Stimulated activated CD4-positive, alpha-beta T cell treated with anti-CD3 and anti-CD28 coated beads, Interleukin-15, amount 100 ng/mL, for 48 hours (primary cell): Measurements from ENCODE around the gene GRIP1.

Source experiments
- DNase-seq, 2 donors: peaks; one replicate each; pipeline ENCODE4 v3.0.0-alpha.2; 2020; ENCODE audit warnings: low read depth in 2 of 2

Gene GRIP1

DNA sequence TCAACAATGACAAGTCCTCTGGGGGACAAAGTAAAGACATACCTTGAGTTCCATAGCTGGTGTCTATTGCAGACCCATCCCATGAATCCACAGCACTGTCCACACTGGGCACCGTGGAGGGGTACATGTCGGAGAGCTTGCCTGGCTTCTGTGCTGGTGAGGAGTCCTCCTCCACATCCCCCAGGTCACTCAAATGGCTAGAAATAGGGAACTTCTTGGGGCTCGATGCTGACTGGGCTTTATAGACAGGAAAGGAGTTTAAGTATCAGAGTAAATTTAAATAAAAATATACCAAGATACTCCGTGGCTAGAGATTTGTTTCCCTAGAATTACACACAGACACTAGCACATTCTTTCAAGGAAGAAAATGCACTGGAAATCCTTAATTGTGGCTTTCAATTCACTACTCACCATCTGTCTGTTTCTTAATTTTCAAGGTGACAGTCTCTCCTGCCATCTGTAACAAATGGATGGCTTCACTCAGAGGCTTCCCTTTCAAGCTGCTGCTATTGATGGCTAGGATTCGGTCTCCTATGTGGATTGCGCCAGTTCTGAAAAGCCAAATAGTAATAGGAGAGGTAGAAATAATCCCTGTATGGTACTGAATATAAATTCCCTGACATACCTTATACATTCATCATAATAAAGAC lies 286.5 kb downstream of the GRIP1 start:
- DNase-seq: no peak

GRCh38 chr12:66388517-66388916 lies 290.4 kb downstream of the GRIP1 start:
- DNase-seq: no peak

GRCh38 chr12:66387117-66387516 lies 291.8 kb downstream of the GRIP1 start:
- DNase-seq: no peak

- DNase-seq: no peak
Observed at GRCh38 chr12:66380769-66381535, 297.9 kb downstream of the GRIP1 start.

DNA sequence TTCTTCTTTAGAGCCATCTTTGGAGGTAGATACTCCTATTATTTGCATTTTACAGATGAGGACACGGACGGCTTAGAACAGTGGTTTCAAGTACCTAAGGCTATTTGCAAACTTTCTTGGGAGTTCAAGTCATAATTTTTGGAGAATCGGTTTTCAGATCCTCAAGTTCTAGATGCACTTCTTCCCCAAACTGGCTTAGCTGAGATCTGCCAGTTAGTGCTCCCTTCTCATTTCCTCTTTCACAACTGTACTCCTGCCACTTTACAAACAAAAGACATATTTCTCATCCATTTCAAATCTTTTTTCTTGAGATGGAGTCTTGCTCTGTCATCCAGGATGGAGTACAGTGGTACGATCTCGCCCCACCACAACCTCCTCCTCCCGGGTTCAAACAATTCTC lies 299.3 kb downstream of the GRIP1 start:
- DNase-seq: no peak

DNA sequence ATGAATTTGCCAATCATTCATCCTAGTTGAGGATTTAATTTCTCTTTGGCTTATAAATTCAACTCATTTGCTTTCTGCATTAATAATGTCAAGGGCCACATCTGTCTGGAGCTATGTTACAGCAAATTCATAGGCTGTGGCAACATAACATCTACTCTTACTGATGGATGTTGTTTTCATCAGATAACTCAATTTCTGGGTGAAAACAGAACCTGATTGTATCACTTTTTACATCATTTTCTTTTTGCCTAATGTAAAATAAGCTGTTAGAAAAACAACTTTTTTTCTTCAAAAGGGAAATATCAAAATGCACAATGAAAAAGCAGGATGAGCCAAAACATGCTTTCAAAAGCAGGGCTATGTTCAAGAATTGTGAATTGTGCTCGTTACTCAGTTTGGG lies 303.3 kb downstream of the GRIP1 start:
- DNase-seq: no peak

DNA sequence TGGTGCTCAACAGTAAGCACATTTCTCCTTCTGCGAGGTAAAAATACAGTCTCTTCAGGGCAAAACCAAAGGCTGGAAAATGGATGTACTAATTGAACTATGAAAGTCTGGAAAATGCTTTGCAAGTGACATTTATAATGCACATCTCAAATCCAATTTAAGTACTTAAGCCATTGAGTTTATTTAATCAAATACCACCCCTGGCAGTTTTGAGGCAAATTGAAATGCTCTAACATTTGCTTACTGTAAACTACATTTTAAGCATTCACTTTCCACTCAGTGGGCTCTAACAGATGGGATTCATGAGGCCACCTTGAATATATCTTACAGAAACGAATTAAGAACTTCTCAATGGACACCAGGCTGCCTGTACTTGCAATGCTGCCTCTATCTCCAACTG lies 306.9 kb downstream of the GRIP1 start:
- no peak for DNase-seq

DNA sequence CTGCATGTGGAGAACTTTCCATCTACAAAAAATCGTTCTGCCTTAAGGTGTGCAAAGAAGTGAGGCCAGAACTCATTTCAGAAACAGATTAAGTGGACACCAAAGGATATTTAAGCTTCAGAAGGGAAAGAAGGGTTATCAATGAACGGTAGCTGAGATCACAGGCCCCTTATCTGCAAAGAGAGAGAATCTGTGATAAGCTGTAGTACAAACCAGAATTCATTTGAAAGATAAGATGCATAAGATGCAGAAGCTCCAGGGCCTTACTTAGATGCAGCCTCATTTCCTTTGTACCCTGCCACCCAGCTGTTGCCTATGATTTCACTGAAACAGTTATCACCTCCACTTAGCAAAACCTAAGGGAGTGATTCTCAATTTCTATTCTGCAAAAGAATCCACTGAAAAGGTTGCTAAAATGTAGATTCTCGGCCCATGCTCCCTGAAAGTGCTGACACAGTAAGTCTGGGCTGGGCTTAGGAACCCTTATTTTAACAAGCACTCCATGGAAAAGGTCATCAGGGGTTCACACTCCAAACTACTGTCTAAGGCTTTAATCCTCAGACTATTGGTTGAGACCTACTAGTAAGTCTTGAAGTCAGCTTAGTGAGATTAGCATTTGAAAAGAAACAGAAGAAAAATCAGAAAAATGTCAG lies 311.7 kb downstream of the GRIP1 start:
- DNase-seq: no peak

DNA sequence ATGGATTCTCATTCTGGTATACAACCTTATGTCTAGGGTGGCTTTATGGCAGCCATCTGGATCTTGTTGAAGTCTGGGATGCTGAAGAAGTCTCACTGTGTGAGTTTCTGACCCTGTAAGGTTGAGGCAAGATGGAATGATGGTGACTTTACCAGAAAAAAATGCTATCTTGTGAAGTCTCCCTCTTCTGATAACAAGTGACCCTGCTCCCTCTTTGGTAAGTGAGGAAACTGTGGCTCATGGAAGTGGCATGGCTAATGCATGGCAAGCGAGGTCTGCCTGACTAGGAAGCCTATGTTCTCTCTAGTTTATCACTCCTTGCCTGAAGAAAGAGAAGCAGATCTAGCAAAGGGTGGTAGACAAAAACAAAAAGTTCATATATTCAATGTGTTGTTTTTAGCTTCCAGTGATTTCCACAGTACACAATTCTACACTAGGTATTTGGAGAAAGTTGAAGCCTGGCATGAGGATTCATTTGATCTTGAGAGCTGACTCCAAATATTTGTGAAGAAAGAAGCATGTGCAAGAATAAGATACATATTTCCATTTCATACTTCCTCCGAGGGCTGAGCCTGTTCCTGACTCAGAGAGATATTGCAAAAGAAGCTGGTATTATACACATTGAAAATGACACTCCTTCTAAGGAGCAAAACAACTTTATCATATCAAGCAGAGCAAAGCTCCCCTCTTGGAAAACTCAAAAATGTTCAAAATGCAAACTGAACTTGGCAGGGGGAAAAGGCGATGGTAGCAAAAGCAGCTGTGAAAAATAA lies 313.0 kb downstream of the GRIP1 start:
- DNase-seq: no peak

- DNase-seq: no peak
Observed at GRCh38 chr12:66361703-66362102, 317.2 kb downstream of the GRIP1 start.

DNA sequence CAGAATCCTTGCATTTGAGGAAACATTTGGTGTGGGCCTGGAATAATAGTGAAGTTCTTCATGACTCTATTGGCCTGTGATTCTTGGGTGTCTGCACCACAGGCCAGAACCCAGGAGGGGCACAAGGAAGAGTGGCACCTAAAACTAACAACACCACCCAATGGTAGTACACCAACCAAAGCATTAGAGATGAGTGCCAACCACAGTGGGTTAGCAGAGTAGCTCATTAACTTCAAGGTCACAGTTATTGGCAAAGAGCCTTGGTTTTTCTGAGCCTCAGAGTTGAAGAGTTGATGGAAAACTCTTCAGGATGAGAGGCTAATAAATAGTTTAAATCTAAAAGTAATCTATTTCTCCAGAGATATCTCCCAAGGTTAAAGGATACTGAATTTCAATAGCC lies 319.6 kb downstream of the GRIP1 start:
- no peak for DNase-seq

DNA sequence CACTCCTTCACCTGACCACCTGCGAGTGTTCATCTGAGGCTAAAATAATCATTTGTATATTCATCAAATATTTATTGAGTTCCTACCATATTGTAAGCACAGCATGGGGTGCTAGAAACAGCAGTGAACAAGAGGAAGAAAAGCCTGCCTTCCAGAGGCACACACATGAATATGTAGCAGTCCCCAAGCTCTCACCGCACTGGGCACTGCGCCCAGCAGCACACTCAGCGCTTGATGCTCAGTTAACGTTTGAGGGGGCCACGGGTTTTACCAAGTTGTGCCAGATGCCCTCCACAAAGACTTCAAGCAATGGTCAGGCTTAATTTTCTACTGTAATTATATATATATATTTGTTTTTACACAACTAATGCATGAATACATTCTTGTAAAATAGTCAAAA lies 324.6 kb downstream of the GRIP1 start:
- no peak for DNase-seq

DNA sequence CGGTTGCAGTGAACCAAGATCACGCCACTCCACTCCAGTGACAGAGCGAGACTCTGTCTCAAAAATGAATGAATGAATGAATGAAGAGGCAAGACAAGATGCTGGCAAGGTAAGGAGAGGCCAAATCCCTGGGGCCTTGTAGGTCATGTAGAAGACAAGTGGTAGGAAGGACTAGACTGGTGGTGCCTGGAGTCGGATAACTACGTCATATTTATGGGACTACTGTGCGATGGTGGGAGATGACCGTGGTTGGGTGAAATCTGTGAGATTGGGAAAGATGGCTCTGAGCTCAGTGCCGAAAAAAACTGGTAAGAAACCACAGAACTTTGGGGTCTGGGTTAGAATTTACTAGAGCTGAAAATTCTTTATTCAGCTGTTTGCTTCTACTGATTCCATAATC lies 326.0 kb downstream of the GRIP1 start:
- DNase-seq: no peak

DNA sequence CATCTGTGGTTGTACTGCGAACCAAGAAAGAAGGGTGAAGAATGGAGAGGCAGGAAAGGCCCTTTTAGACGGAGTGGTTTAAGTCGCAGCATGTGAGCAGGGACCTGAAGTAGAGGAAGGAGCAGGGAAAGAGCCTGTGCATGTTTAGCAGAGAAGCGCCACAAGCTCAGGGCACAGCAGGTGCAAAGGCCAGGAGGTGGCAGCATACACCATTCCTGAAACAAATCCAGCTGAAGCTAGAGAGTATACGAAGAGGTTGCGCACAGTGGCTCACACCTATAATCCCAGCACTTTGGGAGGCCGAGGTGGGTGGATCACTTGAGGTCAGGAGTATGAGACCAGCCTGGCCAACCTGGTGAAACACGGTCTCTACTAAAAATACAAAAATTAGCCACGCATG lies 326.7 kb downstream of the GRIP1 start:
- no peak for DNase-seq

DNA sequence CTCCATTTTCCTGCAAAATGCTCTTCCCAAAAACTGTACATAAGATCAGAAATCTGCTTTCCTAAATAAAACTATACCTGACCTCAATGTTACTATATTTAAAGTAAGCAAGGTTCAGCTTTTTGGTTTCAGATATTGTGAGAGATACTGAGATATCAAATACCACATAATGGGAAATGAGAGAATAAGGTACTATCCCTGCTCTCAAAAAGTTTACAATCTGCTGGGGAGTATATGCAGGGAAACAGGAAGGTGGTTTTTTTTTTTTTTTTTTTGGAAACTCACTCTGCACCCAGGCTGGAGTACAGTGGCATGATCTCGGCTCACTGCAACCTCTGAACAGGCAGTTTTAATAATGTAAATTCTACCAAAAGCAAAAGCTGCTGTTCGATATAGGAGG lies 327.6 kb downstream of the GRIP1 start:
- DNase-seq: no peak

GRCh38 chr12:66345956-66346355 lies 332.9 kb downstream of the GRIP1 start:
- no peak for DNase-seq

GRCh38 chr12:66345212-66345611 lies 333.7 kb downstream of the GRIP1 start:
- DNase-seq: no peak

- DNase-seq: no peak
Observed at GRCh38 chr12:66341126-66341525, 337.8 kb downstream of the GRIP1 start.

DNA sequence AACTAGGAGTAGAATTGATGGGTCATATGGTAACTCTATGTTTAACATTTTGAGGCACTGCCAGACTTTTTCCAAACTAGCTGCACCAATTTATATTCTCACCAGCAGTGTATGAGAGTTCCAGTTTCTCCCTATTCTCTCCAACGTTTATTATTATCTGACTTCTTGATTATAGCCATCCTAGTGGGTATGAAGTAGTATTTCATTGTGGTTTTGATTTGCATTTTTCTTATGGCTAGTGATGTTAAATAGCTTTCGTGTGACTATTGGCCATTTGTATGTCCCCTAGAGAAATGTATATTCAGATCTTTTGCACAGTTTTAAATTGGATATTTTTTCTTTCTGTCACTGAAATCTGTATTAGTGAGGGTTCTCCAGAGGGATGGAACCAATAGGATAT lies 338.7 kb downstream of the GRIP1 start:
- DNase-seq: no peak

GRCh38 chr12:66337381-66338010 lies 341.4 kb downstream of the GRIP1 start:
- no peak for DNase-seq

- no peak for DNase-seq
Observed at GRCh38 chr12:66335746-66336145, 343.1 kb downstream of the GRIP1 start.

GRCh38 chr12:66331814-66332213 lies 347.1 kb downstream of the GRIP1 start:
- DNase-seq: no peak
